Measurements from ENCODE around the gene CKAP5.

- TF ChIP-seq CTCF (IDR thresholded peaks at IDR 0.05) (no peak), NR2C2 (CRISPR knock-in tag; IDR thresholded peaks at IDR 0.05) (no peak), FOXP4 (CRISPR knock-in tag; IDR thresholded peaks at IDR 0.05) (no peak), IRF2 (CRISPR knock-in tag; IDR thresholded peaks at IDR 0.05; ENCODE audit: borderline replicate concordance, low read depth) (no peak), USF2 (CRISPR knock-in tag; IDR thresholded peaks at IDR 0.05) (no peak), ZBTB43 (CRISPR knock-in tag; IDR thresholded peaks at IDR 0.05) (no peak), JUN (CRISPR knock-in tag; IDR thresholded peaks at IDR 0.05) (no peak), STAT6 (CRISPR knock-in tag; conservative IDR thresholded peaks at IDR 0.05; ENCODE audit: low read depth) (no peak), IRF1 (CRISPR knock-in tag; IDR thresholded peaks at IDR 0.05) (no peak), ZNF232 (CRISPR knock-in tag; IDR thresholded peaks at IDR 0.05) (no peak), ZNF512 (CRISPR knock-in tag; IDR thresholded peaks at IDR 0.05; ENCODE audit: borderline replicate concordance) (no peak)
These were observed 49.7 kb upstream of the CKAP5 start for GRCh38 chr11:46895821-46896220.
